Suprapubic skin (tissue), 4 donors: ENCODE results near the gene SMTNL1. TPM values are rescaled to one million over a fixed set of nuclear protein-coding genes. Genes with fewer than 3 reads are reported as not detected.

Source experiments
- DNase-seq, 2 donors: peaks; one replicate each; pipeline ENCODE4 v3.0.0-alpha.2; 2019; ENCODE audit warnings: low spot score in 2 of 2
- H3K27ac ChIP-seq: fragments of 200-600 bp; sonication (generic); one replicate; pipeline ENCODE4 v1.5.1; 2019
- H3K27me3 ChIP-seq: fragments of 200-600 bp; sonication (generic); one replicate; pipeline ENCODE4 v1.5.1; 2019
- H3K36me3 ChIP-seq: fragments of 200-600 bp; sonication (generic); one replicate; pipeline ENCODE4 v1.5.1; 2019
- H3K4me1 ChIP-seq: fragments of 200-600 bp; sonication (generic); one replicate; pipeline ENCODE4 v1.5.1; 2019
- H3K4me3 ChIP-seq: fragments of 200-600 bp; sonication (generic); one replicate; pipeline ENCODE4 v1.5.1; 2019; ENCODE audit warnings: mild to moderate bottlenecking
- H3K9me3 ChIP-seq: fragments of 200-600 bp; sonication (generic); one replicate; pipeline ENCODE4 v1.5.1; 2019
- EP300 ChIP-seq: sonication (generic); formaldehyde crosslinking; IDR thresholded peaks from one replicate; pipeline ENCODE4 v1.6.1; 2017; ENCODE audit warnings: antibody characterized with exemption
- POLR2A ChIP-seq, 2 donors: fragments of 450-650 bp; IDR thresholded peaks; one replicate each; pipeline ENCODE4 v1.6.1; 2017; ENCODE audit warnings: antibody characterized with exemption in 2 of 2, mild to moderate bottlenecking in 2 of 2, moderate library complexity in 2 of 2
- POLR2AphosphoS5 ChIP-seq, 3 donors: sonication (generic); formaldehyde crosslinking; IDR thresholded peaks; one replicate each; pipeline ENCODE4 v1.6.1; 2017; ENCODE audit warnings: antibody characterized with exemption in 3 of 3
- WGBS: methylation state at CpG from one replicate; pipeline ENCODE4 v1.1.5; 2018; 5-methylcytosine and 5-hydroxymethylcytosine counted together
- total RNA-seq, 4 donors: library from RNA; depleted of rRNA; stranded (reverse); fragments of >200 nt; gene quantifications; one replicate each; pipeline ENCODE4 v1.1.0, GENCODE V29; 2016
- TF ChIP-seq, protein P1 (sequence below), 2 donors: fragments of 200-600 bp in 1 of 2; fragments of 450-650 bp in 1 of 2; sonication (generic) in 1 of 2; IDR thresholded peaks; one replicate each; pipeline ENCODE4 v1.5.1; 2016 to 2019; ENCODE audit warnings: antibody characterized with exemption in 2 of 2, mild to moderate bottlenecking in 1 of 2, moderate library complexity in 1 of 2

Gene SMTNL1
- total RNA-seq, 4 donors from 2014 or later, result not detected

DNA sequence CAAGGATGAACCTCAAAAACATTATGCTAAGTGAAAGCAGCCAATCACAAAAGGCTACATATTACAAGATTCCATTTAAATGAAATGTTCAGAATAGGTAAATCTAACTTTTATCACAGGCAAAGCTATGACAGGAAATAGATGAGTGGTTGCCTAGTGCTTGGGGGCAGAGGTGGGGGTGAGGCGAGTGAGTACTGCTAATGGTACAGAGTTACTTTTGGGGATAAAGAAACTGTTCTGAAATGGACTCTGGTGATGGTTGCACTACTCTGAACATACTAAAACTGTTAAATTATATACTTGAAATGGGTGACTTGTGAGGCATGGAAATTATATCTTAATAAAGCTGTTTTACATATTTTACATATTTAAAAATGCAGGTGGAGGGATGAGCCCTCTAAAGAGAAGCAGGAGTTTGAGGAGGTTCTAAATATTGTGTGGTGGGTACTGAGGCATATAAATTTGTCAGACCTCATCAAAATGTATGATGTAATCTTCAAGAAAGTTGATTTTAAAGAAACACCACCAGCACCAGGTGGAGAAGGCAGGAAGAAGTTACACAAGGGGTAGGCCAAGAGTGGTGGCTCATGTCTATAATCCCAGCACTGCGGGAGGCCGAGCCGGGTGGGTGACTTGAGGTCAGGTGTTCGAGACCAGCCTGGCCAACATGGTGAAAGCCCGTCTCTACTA, 25.5 kb upstream of the SMTNL1 start:
- Histone ChIP-seq H3K4me3 (no peak overlapping the region), H3K27ac (no peak overlapping the region), H3K9me3 (no peaks in the 10 kb centered on the region), H3K4me1 (peaks cover 31% of the 10 kb centered on the region), H3K36me3 (no peaks in the 10 kb centered on the region), H3K27me3 (no peaks in the 10 kb centered on the region)
- TF ChIP-seq EP300 (no peak), POLR2AphosphoS5 (IDR thresholded peaks at IDR 0.05) (no peak), POLR2A (IDR thresholded peaks at IDR 0.05) (no peak)
- TF ChIP-seq, protein P1, sequence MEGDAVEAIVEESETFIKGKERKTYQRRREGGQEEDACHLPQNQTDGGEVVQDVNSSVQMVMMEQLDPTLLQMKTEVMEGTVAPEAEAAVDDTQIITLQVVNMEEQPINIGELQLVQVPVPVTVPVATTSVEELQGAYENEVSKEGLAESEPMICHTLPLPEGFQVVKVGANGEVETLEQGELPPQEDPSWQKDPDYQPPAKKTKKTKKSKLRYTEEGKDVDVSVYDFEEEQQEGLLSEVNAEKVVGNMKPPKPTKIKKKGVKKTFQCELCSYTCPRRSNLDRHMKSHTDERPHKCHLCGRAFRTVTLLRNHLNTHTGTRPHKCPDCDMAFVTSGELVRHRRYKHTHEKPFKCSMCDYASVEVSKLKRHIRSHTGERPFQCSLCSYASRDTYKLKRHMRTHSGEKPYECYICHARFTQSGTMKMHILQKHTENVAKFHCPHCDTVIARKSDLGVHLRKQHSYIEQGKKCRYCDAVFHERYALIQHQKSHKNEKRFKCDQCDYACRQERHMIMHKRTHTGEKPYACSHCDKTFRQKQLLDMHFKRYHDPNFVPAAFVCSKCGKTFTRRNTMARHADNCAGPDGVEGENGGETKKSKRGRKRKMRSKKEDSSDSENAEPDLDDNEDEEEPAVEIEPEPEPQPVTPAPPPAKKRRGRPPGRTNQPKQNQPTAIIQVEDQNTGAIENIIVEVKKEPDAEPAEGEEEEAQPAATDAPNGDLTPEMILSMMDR (IDR thresholded peaks at IDR 0.05), result no peak
- DNase-seq, result no peak
- 91% methylated on average over 6 of the region's 6 CpGs for WGBS

DNA sequence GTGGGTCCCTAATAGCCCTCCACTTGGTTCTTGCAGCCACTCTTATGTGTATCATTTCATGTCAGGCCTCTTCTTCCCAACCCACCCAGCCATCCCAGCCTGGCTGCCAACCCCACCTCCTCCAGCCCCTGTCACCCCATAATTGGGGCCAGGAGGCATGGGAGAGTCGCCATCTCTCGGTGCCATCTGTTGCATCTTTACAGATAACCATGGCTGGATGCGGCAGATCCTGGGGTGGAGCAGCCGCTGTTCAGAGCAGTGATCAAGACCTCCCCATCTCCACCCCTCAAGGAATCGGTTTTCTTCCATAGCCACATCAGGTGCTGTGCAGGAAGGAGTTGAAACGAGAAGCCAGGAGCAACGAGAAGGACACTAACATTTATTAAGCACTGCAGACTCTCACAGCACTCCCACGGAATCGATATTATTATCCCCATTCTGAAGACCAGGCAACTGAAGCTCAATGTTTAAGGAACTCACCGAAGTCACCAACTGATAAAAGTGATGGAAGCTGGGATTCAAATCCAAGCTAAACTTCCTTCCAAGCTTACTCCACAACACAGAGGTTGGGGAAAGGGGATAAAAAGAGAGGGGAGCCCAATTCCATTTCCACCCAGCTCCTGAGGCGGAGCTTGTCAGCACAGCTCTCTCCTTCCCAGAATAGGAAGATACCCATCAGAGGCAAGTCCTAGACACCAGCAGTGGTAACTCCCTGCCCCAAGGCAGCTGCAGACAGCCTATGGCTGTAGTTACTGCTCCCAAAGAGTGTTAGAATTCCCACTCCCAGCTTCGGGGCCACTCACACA, 24.5 kb upstream of the SMTNL1 start:
- TF ChIP-seq POLR2A (IDR thresholded peaks at IDR 0.05), result no peak
- no peak for TF ChIP-seq POLR2AphosphoS5 (IDR thresholded peaks at IDR 0.05)
- TF ChIP-seq, protein P1 (IDR thresholded peaks at IDR 0.05), result no peak
- TF ChIP-seq EP300, result no peak
- Histone ChIP-seq H3K4me1 (peaks cover 31% of the 10 kb centered on the region), H3K36me3 (no peaks in the 10 kb centered on the region), H3K4me3 (no peak overlapping the region), H3K27me3 (no peaks in the 10 kb centered on the region), H3K27ac (peak overlapping the region; percentile 26), H3K9me3 (no peaks in the 10 kb centered on the region)
- DNase-seq, result no peak
- WGBS, result 56% methylated on average over 12 of the region's 12 CpGs

DNA sequence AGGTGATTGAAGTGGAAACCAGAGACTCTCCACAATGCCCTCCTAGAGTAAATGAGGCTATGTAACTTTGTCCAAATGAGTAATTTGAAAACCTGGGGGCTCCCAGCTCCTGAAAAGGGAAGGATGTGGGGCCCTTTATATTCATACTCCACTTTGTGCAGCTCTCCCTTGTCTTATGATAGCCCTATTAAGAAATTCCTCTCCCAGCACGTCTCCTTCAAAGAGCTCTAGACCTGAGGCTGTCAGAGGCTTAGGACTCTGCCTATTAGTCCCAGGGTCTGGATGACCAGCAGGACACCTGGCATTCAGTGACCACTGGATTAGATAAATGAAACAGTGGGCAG, 24.0 kb upstream of the SMTNL1 start:
- Histone ChIP-seq H3K27ac (peak overlapping the region; percentile 26), H3K27me3 (no peaks in the 10 kb centered on the region), H3K4me1 (peaks cover 31% of the 10 kb centered on the region), H3K4me3 (no peak overlapping the region), H3K9me3 (no peaks in the 10 kb centered on the region), H3K36me3 (no peaks in the 10 kb centered on the region)
- no peak for DNase-seq
- whole genome bisulfite sequencing, result 50% methylated on average over 1 of the region's 1 CpG
- TF ChIP-seq, protein P1 (IDR thresholded peaks at IDR 0.05), result no peak

DNA sequence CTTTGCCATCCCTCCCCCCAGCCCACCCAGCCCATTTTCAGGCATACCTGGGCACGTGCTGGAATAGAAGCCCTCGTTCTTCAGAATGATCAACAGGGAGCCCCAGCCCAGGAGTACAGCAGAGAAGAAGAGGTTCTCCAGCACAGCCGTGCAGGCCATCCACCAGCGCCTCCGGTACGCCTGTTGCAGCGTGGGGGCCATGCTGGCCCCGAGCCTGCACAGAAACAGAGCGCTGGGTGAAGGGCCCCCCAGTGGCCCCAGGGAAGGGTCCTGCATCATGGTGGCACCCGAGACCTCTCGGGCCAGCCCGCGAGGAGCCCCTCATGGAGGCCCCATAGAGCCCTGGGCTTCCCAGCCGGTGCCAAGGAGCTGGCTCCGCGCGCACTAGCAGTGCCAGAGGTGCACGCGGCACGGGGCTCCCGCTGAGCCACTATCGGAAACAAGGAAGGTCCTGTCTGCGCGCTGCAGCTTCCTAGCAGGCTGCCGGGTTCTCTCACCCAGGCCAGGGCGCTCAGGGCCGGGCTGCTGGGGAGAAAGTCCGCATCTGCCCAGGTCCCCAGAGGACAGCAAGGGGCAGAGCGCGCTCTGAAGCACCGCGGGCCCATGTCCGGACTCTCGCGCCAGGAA, 23.4 kb upstream of the SMTNL1 start:
- H3K27ac ChIP-seq, result peak overlapping the region; percentile 26
- WGBS, result 21% methylated on average over 7 of the region's 35 CpGs
- DNase-seq, result peak in 1 of 2 donors; percentile 65
- no peak for TF ChIP-seq POLR2AphosphoS5 (IDR thresholded peaks at IDR 0.05)
- no peak for TF ChIP-seq POLR2A (IDR thresholded peaks at IDR 0.05)
- no peak for TF ChIP-seq EP300
- TF ChIP-seq, protein P1 (IDR thresholded peaks at IDR 0.05), result no peak
- no peaks in the 10 kb centered on the region for H3K36me3 ChIP-seq
- H3K9me3 ChIP-seq, result no peaks in the 10 kb centered on the region
- no peaks in the 10 kb centered on the region for H3K27me3 ChIP-seq
- peaks cover 31% of the 10 kb centered on the region for H3K4me1 ChIP-seq
- H3K4me3 ChIP-seq, result peak overlapping the region; percentile 75
